GM12875 (cell line): ENCODE measurements around the gene HIRA.
"Not testable (repeated sequence)": the region's sequence is repeated elsewhere in the genome, so short reads cannot be mapped to it uniquely, and the experiment has no call there.

Experiments
- H3K4me3 ChIP-seq: one replicate; pipeline ENCODE4 v1.5.1; 2011; ENCODE audit warnings: low read depth, low read length, control low read depth
- TF ChIP-seq, protein P1 (sequence below): IDR thresholded peaks from 2 replicates; pipeline ENCODE4 v1.5.1; 2011; ENCODE audit warnings: low read depth, mild to moderate bottlenecking, control low read depth, inconsistent platforms, low read length, moderate library complexity, borderline replicate concordance; ENCODE audit not compliant: insufficient read depth

Gene HIRA

DNA sequence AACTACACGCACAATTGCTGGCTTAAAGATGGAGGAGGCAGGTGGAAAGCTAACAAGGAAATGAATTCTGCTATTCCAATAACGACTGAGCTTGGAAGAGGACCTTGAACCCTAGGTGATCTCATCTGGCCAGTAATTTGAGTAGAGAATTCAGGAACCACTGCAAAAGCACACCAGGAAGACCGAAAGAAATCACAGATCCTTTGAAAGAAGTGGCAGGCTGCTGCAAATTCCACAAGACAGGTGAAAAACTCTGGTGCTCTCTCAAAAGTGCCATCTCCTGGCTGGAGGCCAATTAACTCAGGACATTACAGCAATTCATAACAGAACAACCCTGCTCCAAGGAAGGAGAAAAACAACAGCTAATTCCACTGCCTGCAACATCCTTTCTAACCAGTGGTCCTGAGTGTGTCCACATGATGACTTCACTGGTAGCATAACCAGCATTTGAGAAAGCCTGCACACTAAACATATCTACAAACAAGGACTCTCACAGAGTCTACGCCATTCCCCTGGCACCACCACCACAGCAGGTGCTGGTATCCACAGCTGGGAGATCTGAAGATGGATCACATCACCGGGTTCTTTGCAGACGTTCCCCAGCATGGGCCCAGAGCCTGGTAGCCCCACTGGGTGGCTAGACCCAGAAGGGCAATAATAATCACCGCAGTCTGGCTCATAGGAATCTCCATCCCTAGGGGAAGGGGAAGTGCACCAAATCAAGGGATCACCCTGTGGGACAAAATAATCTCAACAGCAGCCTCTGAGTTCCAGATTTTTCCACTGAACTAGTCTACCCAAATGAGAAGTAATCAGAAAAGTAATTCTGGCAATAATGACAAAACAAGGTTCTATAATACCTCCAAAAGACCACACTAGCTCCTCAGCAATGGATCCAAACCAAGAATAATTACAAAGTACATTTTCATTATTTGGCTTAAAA, 95.1 kb downstream of the HIRA start:
- TF ChIP-seq, protein P1, sequence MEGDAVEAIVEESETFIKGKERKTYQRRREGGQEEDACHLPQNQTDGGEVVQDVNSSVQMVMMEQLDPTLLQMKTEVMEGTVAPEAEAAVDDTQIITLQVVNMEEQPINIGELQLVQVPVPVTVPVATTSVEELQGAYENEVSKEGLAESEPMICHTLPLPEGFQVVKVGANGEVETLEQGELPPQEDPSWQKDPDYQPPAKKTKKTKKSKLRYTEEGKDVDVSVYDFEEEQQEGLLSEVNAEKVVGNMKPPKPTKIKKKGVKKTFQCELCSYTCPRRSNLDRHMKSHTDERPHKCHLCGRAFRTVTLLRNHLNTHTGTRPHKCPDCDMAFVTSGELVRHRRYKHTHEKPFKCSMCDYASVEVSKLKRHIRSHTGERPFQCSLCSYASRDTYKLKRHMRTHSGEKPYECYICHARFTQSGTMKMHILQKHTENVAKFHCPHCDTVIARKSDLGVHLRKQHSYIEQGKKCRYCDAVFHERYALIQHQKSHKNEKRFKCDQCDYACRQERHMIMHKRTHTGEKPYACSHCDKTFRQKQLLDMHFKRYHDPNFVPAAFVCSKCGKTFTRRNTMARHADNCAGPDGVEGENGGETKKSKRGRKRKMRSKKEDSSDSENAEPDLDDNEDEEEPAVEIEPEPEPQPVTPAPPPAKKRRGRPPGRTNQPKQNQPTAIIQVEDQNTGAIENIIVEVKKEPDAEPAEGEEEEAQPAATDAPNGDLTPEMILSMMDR: no peak
- no peak overlapping the region for H3K4me3 ChIP-seq

- TF ChIP-seq, protein P1: no peak
- H3K4me3 ChIP-seq: no peak overlapping the region
Observed at GRCh38 chr22:19331975-19332374, 99.6 kb downstream of the HIRA start.

GRCh38 chr22:19331474-19331873, 100.1 kb downstream of the HIRA start:
- TF ChIP-seq, protein P1: no peak
- H3K4me3 ChIP-seq: no peak overlapping the region

GRCh38 chr22:19330865-19331418, 100.6 kb downstream of the HIRA start:
- no peak overlapping the region for H3K4me3 ChIP-seq

GRCh38 chr22:19330205-19330604, 101.3 kb downstream of the HIRA start:
- not testable (repeated sequence) for H3K4me3 ChIP-seq

More at GRCh38 chr22:19330865-19331418, 100.6 kb downstream of the HIRA start:
- TF ChIP-seq, protein P1: no peak

- TF ChIP-seq, protein P1: no peak
- no peak overlapping the region for H3K4me3 ChIP-seq
Observed at GRCh38 chr22:19329454-19329853, 102.1 kb downstream of the HIRA start.

DNA sequence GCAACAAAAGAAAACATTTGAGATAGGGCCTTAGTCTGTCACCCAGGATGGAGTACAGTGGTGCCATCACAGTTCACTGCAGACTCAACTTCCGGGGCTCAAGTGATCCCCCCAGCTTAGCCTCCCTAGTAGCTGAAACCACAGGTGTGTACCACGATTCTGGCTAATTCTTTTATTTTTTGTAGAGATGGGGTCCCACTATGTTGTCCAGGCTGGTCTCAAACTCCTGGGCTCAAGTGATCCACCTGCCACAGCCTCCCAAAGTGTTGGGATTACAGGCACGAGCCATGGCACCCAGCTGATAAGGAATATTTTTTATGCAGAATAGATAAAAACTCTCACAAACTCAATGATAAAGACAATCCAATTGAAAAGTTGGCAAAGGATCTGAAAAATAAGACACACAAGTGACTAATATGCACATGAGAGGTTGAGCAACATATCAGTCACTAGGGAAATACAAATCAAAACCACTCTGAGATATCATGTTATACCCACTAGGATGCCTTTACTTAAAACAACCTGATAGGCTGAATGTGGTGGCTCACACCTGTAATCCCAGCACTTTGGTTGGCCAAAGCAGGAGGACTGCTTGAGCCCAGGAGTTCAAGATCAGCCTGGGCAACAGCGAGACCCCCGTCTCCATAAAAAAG, 106.1 kb downstream of the HIRA start:
- TF ChIP-seq, protein P1: no peak
- H3K4me3 ChIP-seq: no peak overlapping the region

DNA sequence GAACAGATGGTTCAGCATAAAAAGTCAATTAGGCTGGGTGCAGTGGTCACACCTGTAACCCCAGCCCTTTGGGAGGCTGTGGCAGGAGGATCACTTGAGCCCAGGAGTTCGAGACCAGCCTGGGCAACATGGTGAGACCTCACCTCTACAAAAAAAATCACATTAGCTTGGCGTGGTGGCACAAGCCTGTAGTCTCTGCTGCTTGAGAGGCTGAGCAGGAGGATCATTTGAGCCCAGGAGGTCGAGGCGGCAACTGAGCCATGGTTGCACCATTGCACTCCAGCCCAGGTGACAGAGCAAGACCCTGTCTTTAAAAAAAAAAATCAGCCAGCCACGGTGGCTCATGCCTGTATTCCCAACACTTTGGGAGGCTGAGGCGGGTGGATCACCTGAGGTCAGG, 108.1 kb downstream of the HIRA start:
- H3K4me3 ChIP-seq: not testable (repeated sequence)
